Stimulated activated CD4-positive, alpha-beta T cell treated with anti-CD3 and anti-CD28 coated beads, TNF-alpha, amount 100 ng/mL, for 1 hour (primary cell): Measurements from ENCODE around the gene B4GALT4.
"Not testable (repeated sequence)": the region's sequence is repeated elsewhere in the genome, so short reads cannot be mapped to it uniquely, and the experiment has no call there.

Experiments
- DNase-seq, 3 donors: peaks; one replicate each; pipeline ENCODE4 v3.0.0-alpha.2; 2020; ENCODE audit warnings: low read depth in 3 of 3, low spot score in 1 of 3

Gene B4GALT4

DNA sequence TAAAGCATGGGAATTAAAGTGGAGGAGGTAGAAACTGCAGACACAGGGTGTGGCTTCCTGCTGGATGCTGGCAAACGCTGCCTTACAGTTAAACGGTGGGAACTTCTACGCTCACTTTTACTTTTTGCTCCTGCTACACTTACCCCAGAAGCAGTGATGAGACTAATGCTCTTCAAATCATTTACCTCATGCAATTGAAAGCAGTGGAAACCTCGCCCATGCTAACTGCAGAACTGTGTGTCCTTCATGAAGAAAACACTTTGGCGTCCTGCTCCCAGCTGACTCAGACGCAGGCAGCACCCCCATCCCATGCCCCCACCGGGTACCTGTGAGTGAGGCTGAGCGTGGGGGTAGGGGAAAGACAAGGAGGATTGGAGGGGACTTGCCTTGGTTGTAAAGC lies 35.5 kb downstream of the B4GALT4 start:
- DNase-seq, result no peak

DNA sequence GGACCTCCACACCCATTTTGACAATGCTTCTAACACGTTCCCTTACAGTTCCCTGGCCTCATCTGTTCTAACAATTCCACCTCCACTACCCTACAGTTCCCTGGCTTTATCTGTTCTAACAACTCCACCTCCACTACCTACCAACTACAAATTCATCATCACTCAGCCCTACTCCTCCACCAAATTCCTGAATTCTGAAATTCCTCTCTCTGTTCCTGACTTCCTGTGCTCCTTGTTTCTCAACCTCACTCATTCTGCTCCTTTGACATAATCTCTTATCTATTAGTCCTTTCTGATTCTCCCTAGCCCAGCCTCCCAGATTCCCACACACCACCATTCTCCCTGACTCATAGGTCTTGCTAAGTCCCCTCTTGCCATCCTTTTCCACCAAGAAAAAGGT lies 44.8 kb downstream of the B4GALT4 start:
- no peak for DNase-seq

DNA sequence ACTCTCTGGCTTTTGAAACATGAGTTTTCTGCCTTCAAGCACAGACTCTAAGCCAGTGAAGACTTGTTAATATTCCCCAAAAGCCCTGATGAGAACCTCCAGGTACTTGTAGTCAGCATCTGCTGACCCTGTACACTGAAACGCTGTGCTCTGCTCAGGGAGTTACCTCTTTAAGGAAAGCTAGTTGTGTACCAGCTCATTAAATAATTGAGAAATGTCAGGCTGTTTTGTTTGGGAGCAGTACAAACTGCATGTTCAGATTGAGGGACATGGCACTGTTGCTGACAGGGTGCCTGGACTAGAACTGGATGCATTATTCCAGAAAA lies 45.6 kb downstream of the B4GALT4 start:
- no peak for DNase-seq

DNA sequence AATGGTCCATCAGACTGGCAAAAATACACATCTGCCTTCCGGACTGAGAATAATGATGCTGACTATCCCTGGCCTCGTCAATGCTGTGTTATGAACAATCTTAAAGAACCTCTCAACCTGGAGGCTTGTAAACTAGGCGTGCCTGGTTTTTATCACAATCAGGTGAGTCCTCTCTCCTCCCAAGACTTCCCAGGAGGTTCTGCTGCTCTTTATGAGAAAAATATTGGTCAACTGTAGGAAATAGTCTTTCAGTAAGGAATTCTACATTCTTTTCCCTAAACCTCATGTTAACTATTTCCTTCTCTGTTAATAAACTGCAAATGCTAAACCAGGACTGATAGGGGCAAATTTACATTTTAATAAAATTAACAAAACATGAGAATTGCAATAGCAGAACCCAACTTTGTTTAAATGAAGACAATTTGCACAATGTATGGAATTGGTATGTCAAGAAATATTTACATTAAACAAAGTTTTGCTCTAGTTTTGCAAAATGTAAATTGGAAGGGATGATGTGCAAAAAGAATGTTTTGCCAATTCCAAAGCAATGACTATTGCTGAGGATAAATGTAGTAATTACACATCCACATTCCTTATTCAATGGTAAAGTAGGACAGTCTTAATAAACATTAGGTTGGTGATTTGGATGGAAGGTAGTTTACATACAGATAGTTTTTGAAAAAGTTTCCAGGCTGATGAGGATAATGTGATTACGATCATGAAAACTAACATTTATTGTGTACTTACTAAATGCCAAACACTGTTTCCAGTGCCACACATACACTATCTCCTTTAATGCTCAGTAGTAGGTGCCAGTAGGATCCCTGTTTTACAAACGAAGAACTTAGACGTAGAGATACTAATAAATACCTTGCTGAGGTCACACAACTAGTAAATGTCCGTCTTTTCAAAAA lies 46.2 kb downstream of the B4GALT4 start:
- DNase-seq, result no peak

DNA sequence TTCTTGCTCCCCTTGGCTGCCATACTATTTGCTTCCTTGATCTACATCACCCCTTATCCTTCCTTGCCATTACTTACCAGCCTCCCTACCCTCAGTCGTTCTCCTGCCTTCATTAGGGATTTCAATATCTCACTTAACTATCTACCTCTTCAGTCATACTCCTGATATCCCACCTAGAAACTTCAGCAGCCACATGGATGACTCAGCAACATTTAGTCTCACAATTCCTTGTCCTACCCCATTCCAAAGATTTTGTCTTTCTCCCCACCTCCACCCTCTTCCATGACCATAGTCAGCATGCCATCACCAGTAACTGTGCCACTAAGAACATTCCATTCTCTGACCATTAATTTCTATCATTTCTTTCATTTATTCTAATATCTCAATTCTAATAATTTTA lies 48.9 kb downstream of the B4GALT4 start:
- DNase-seq, result no peak

DNA sequence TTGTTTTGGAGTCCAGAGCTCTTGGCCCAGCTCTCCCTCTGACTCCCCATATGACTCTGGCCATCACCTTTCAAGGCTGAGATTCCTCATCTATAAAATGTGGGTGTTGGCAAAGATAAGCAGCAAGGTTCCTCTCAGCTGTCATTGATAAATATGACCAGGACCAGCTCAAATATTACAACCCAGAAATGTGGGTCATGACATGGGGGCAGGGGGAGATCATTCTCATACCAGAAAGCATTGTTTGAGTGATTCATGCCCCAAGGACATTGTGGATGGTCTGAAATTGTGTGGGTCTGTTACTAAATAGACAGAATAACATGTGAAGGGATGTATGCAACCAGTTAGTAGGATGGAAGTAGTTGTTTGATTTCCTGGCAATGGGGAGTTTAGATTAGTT lies 53.4 kb downstream of the B4GALT4 start:
- DNase-seq, result no peak

DNA sequence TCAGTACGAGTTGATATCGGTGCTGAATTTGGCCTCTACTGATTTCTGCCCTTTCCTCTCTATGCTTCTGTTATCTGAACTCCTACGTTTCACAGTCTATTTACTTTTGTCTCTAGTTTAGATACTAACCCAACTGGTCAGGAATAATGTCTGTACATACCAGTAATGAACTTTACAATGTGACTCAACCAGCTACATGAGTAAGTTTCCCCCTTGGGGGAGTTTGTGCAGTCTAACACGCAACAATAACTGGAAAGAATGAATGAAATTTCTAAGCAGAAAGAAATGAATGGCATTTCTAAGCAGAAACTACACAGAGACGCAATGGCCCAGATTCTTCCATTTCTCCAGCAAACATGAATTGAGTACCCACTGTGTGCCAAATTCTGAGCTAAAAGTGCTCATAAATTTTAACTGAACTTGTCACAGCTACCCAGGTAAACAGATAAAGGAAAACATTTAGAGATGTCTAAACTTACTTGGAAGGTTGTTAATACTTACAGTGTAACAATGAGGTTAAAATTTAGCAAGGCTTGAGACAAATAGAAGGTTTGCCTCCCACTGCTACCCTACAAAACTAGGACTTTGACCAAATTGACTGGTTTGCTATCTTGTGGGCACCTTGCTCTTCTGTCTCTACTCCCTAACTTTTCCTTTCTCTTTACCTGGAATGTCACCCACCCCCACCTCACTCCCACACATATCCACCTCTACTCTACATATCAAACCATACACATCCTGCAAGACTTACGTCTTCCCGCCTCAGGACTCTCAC lies 55.7 kb downstream of the B4GALT4 start:
- no peak for DNase-seq

DNA sequence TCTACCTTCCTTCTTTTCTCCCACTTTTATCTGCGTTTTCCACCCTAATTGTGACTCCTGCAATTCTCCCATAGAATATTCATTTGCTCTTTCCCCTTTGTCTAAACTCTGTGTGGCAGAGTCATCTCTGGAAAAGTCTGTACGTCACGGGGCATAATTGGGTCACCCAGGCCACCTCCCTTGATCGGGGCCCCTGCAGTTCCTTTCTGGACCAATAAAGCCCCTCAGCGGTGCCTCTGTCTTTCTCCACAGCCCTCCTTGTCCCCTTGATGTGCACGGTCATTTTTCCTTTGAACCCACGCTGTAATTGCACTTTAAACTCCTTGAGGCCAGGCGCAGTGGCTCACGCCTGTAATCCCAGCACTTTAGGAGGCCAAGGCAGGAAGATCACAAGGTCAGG lies 56.6 kb downstream of the B4GALT4 start:
- DNase-seq, result no peak

DNA sequence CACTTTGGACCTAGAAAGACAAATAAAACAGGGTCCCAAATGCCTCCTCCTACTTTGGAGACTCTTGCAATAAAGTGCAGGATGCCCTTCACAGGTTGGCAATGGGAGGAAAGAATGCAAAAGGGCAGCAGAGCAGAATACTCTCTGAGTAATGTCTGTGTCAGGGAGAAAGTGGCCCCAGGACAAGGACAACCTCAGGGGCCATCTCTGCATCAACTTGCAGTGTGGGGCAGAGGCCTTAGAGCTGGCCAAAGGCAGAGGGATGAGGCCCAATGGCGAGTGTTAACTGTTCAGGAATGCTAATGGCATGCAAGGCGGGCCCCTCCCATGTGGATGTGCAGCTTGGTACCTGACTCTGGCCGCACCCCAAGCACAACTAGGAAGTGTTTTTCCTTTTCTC lies 58.9 kb downstream of the B4GALT4 start:
- DNase-seq, result no peak

DNA sequence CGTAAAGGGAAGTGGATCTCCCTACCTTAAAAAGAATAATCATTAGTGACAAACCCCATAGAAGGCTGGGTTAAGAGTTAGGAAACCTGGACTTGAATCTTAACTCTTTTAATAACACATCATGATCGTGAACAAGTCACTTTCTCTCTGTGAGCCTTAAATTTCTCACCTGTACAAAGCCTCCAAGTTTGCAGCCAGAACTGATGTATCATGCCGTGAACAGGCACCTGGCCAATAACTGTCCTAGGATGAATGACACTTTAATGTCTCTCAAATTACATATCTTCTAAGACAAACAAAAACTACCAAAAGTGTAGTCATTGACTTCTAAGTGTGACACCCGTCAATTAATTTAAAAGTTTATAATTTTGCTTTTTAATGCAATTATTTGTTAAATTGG lies 63.4 kb downstream of the B4GALT4 start:
- DNase-seq, result no peak

DNA sequence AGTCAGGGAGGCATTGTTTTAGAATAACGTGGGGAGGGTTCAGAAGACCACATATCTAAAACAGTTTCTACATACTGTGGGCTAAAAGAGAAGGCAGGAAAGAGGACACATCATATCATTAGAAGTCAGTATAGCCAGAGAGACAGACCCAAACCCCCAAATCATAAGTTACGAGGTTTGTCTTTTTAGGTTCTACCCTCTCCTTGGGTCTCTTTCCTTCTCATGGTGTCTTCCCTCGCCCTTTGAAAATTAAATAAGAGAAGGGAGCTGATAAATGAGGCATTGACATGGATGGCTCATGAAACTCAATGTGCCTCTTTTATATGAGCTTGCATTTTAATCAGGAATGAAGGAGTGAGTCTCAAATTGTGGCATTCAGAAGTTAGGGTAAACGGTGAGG lies 63.9 kb downstream of the B4GALT4 start:
- DNase-seq, result no peak

DNA sequence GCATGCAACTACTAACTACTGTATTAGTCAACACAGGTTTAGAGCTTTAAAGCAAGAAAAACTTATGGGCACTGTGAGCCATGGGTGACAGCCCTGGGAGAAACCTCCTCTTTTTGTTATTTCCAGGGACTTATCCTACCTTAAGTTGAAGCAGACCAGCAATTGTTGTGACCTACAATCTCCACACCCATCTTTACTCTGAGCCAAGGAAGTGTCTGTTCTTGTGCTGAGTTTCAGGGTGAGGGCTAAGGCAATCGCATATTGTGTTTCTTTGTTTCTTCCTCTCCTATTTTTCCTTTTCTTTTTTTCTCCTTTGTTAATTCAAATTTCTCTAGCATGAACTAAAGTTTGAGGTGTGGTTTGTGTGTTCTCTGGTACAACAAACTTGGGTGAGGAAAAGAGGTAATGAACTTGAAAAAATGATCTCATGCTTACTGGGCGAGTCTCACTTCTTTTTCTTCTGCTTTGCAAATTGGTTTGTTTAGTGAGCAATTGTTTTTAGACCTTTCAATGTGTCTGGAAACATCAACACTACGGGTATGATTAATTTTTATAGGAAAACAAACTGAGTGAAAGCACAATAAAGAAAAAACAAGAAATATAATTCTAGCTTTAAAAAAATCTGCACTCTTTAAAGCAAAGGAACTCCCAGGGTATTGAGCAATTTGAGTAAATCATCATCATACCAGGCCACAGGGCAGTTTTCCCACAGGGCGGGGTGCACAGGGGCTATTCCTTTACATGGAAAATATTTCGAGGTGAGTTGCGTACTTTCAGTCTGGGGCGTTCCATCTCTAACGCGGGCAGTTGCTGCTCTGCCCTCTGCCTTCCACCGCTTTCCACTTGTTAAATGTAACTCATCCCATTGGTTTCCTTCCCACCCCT lies 64.6 kb downstream of the B4GALT4 start:
- DNase-seq, result no peak

DNA sequence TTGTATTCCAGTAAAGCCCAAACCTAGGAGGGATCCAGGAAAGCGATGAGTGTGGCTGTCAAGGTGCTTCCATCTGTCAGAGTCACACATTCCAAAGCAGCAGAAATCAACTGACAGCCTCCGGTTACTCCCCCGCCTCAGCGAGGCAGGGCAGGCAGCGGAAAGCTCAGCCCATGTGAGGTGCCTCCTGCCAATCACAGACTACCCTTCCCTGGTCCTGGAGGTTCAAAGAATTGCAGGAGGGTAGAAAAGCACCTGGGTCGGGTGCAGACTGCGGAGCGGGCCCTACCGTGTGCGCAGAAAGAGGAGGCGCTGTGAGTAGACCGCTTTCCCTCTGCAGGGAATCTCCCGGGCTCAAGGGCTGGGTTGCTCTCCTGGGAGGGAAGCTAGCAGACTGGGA lies 67.4 kb downstream of the B4GALT4 start, which contains the start of gene UPK1B:
Gene UPK1B, plus strand, starts transcription at position 274 of the 400 bp plus-strand sequence. CDS start 13,144 bp downstream, outside the sequence.
- no peak for DNase-seq

DNA sequence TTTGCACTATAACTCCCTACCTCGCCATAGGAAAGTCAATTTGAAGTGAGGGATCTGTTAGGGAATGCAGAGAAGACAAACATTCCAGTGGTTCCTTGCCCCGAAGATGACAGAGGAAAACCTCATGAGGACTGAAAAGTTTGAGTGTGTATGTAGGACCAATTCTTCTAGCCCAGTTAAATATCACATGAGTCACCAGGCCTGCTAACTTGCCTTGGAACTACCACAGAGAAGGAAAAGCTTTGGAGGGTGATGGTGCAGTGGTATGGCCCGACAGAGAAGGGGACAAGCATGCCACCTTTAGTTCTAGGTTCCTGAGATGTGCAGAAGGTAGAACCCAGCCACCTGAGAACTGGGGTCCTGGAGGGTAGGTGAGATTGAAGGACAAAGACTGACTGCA lies 69.9 kb downstream of the B4GALT4 start:
- DNase-seq, result no peak

DNA sequence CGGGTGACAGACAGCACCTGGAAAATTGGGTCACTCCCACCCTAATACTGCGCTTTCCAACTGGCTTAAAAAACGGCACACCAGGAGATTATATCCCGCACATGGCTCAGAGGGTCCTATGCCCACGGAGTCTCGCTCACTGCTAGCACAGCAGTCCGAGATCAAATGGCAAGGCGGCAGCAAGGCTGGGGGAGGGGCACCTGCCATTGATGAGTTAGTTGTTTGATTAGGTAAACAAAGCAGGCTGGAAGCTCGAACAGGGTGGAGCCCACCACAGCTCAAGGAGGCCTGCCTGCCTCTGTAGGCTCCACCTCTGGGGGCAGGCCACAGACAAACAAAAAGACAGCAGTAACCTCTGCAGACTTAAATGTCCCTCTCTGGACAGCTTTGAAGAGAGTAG lies 75.9 kb downstream of the B4GALT4 start:
- DNase-seq, result not testable (repeated sequence)
